ENCODE results near the gene LRRC4B. TPM values are rescaled to one million over a fixed set of nuclear protein-coding genes. Genes with fewer than 3 reads are reported as not detected.

Gene LRRC4B
- total and polyA plus RNA-seq, 3 donors from 2014 or later, result 2.8 to 10.1 (median 5.7) TPM

GRCh38 chr19:50515168-50515561 lies 53.1 kb downstream of the LRRC4B start:
- WGBS, 2 donors, result 82 to 84% methylated on average over 8 to 9 of the region's 11 CpGs

GRCh38 chr19:50514346-50515167 lies 53.7 kb downstream of the LRRC4B start:
- H3K4me3 ChIP-seq, result no peak overlapping the region
- 36 to 46% methylated on average over 29 to 38 of the region's 38 CpGs for WGBS, 2 donors
- no peak for TF ChIP-seq CTCF (IDR thresholded peaks at IDR 0.05)
- no peak for TF ChIP-seq POLR2A (IDR thresholded peaks at IDR 0.05)
- intact Hi-C loops (cut with DNase I; ENCODE audit: low total_unique reads), result no loop called here
- DNase-seq, result no peak
- no peaks in the 10 kb centered on the region for H3K27me3 ChIP-seq
- H3K27ac ChIP-seq, result no peak overlapping the region
- H3K4me1 ChIP-seq, result peaks cover 16% of the 10 kb centered on the region
- H3K9me3 ChIP-seq, result no peaks in the 10 kb centered on the region
- H3K36me3 ChIP-seq (ENCODE audit: low read depth, missing control alignments), result no peaks in the 10 kb centered on the region

More at GRCh38 chr19:50515168-50515561, 53.1 kb downstream of the LRRC4B start:
- TF ChIP-seq POLR2A (IDR thresholded peaks at IDR 0.05) (no peak), CTCF (IDR thresholded peaks at IDR 0.05) (no peak)
- no peak for DNase-seq
- H3K4me1 ChIP-seq, result peaks cover 11% of the 10 kb centered on the region
- H3K9me3 ChIP-seq, result no peaks in the 10 kb centered on the region
- intact Hi-C loops (cut with DNase I; ENCODE audit: low total_unique reads), result no loop called here
- no peak overlapping the region for H3K4me3 ChIP-seq
- no peaks in the 10 kb centered on the region for H3K27me3 ChIP-seq
- no peaks in the 10 kb centered on the region for H3K36me3 ChIP-seq (ENCODE audit: low read depth, missing control alignments)
- H3K27ac ChIP-seq, result no peak overlapping the region

- Histone ChIP-seq H3K9me3 (no peaks in the 10 kb centered on the region), H3K27me3 (no peaks in the 10 kb centered on the region), H3K4me3 (no peak within 1 kb of the TSS), H3K4me1 (peaks cover 20% of the 10 kb centered on the region), H3K27ac (no peak within 1 kb of the TSS), H3K36me3 (ENCODE audit: low read depth, missing control alignments) (no peaks in the 10 kb centered on the region)
- no peak for DNase-seq
- no peak for TF ChIP-seq POLR2A (IDR thresholded peaks at IDR 0.05)
- no peak for TF ChIP-seq CTCF (IDR thresholded peaks at IDR 0.05)
- 37 to 39% methylated on average over 18 to 21 of the region's 22 CpGs for WGBS, 2 donors
- intact Hi-C loops (cut with DNase I; ENCODE audit: low total_unique reads), result no loop called here
Measured at GRCh38 chr19:50513746-50514345, 54.4 kb downstream of the LRRC4B start, which contains the start of gene ASPDH. ASPDH (minus strand) TSS chr19:50513913; CDS start chr19:50513823, 90 bp downstream.

- H3K27ac ChIP-seq, result no peak overlapping the region
- DNase-seq, result no peak
Measured at GRCh38 chr19:50512999-50513745, 55.1 kb downstream of the LRRC4B start.

More at GRCh38 chr19:50512999-50513745, 55.1 kb downstream of the LRRC4B start:
- H3K9me3 ChIP-seq, result no peaks in the 10 kb centered on the region
- no peak for TF ChIP-seq CTCF (IDR thresholded peaks at IDR 0.05)
- no peak for TF ChIP-seq POLR2A (IDR thresholded peaks at IDR 0.05)
- 55 to 59% methylated on average over 10 to 12 of the region's 12 CpGs for WGBS, 2 donors
- peaks cover 20% of the 10 kb centered on the region for H3K4me1 ChIP-seq
- no peak overlapping the region for H3K4me3 ChIP-seq
- H3K36me3 ChIP-seq (ENCODE audit: low read depth, missing control alignments), result no peaks in the 10 kb centered on the region
- intact Hi-C loops (cut with DNase I; ENCODE audit: low total_unique reads), result no loop called here
- H3K27me3 ChIP-seq, result no peaks in the 10 kb centered on the region
